Progenitor cell of endocrine pancreas (in vitro differentiated cells): ENCODE results near the gene NRXN2. TPM values are rescaled to one million over a fixed set of nuclear protein-coding genes. Genes with fewer than 3 reads are reported as not detected.

Experiments
- DNase-seq: peaks from one replicate; pipeline ENCODE4 v3.0.0; 2021; ENCODE audit warnings: low spot score; ENCODE audit not compliant: unreplicated experiment
- H3K27ac Mint-ChIP-seq: 2 replicates; pipeline ENCODE4 v1.8.0; 2021; ENCODE audit warnings: mild to moderate bottlenecking, moderate library complexity, mixed read lengths
- H3K27me3 Mint-ChIP-seq: 2 replicates; pipeline ENCODE4 v1.8.0; 2021; ENCODE audit warnings: mixed read lengths
- H3K36me3 Mint-ChIP-seq: 2 replicates; pipeline ENCODE4 v1.8.0; 2022; ENCODE audit warnings: mixed read lengths; ENCODE audit not compliant: insufficient read depth
- H3K4me1 Mint-ChIP-seq: 2 replicates; pipeline ENCODE4 v1.8.0; 2021; ENCODE audit warnings: low read depth, mixed read lengths
- H3K4me3 Mint-ChIP-seq: 2 replicates; pipeline ENCODE4 v1.8.0; 2021; ENCODE audit warnings: low read depth, mild to moderate bottlenecking, moderate library complexity, mixed read lengths
- H3K9me3 Mint-ChIP-seq: 2 replicates; pipeline ENCODE4 v1.8.0; 2021; ENCODE audit warnings: low read depth, mixed read lengths
- CTCF ChIP-seq: fragments of 200-600 bp; sonication (generic); IDR thresholded peaks from one replicate; pipeline ENCODE4 v1.5.0; 2021; ENCODE audit warnings: antibody characterized with exemption, mild to moderate bottlenecking; ENCODE audit not compliant: unreplicated experiment
- total RNA-seq: library from RNA; stranded (reverse); gene quantifications from 2 replicates; pipeline ENCODE4 v1.2.1, GENCODE V29; 2021

The NRXN2 gene
- total RNA-seq, 1 donor from 2014 or later, result 0.17 TPM

- Mint-ChIP-seq H3K27me3 (peaks cover 14% of the 10 kb centered on the region), H3K36me3 (no peaks in the 10 kb centered on the region), H3K9me3 (no peaks in the 10 kb centered on the region), H3K4me1 (peaks cover 3% of the 10 kb centered on the region), H3K27ac (no peak overlapping the region), H3K4me3 (no peak overlapping the region)
- TF ChIP-seq CTCF, result no peak
- DNase-seq, result no peak
These were observed 162.1 kb downstream of the NRXN2 start for GRCh38 chr11:64560941-64561340.

GRCh38 chr11:64560139-64560771, 162.7 kb downstream of the NRXN2 start:
- Mint-ChIP-seq H3K4me3 (no peak overlapping the region), H3K27ac (no peak overlapping the region), H3K4me1 (peaks cover 8% of the 10 kb centered on the region), H3K27me3 (peaks cover 14% of the 10 kb centered on the region), H3K9me3 (no peaks in the 10 kb centered on the region), H3K36me3 (no peaks in the 10 kb centered on the region)
- no peak for DNase-seq
- TF ChIP-seq CTCF, result no peak

GRCh38 chr11:64559351-64560138, 163.5 kb downstream of the NRXN2 start:
- TF ChIP-seq CTCF, result no peak
- no peak overlapping the region for H3K4me3 Mint-ChIP-seq
- no peaks in the 10 kb centered on the region for H3K36me3 Mint-ChIP-seq
- no peaks in the 10 kb centered on the region for H3K9me3 Mint-ChIP-seq
- H3K27ac Mint-ChIP-seq, result no peak overlapping the region
- DNase-seq, result no peak
- peaks cover 12% of the 10 kb centered on the region for H3K27me3 Mint-ChIP-seq
- H3K4me1 Mint-ChIP-seq, result peaks cover 12% of the 10 kb centered on the region

GRCh38 chr11:64558869-64559268, 164.1 kb downstream of the NRXN2 start:
- Mint-ChIP-seq H3K4me3 (no peak overlapping the region), H3K36me3 (no peaks in the 10 kb centered on the region), H3K27ac (no peak overlapping the region), H3K4me1 (peaks cover 12% of the 10 kb centered on the region), H3K9me3 (no peaks in the 10 kb centered on the region), H3K27me3 (peaks cover 11% of the 10 kb centered on the region)
- no peak for DNase-seq
- TF ChIP-seq CTCF, result no peak

- DNase-seq, result no peak
- Mint-ChIP-seq H3K4me1 (peaks cover 15% of the 10 kb centered on the region), H3K27ac (no peak overlapping the region)
These were observed 164.8 kb downstream of the NRXN2 start for GRCh38 chr11:64558065-64558745.

More at GRCh38 chr11:64558065-64558745, 164.8 kb downstream of the NRXN2 start:
- H3K27me3 Mint-ChIP-seq, result peaks cover 13% of the 10 kb centered on the region
- TF ChIP-seq CTCF, result no peak
- no peak overlapping the region for H3K4me3 Mint-ChIP-seq
- H3K36me3 Mint-ChIP-seq, result no peaks in the 10 kb centered on the region
- H3K9me3 Mint-ChIP-seq, result no peaks in the 10 kb centered on the region
